PC-3 (cell line): ENCODE data around the gene MPV17L2. TPM values are rescaled to one million over a fixed set of nuclear protein-coding genes. Genes with fewer than 3 reads are reported as not detected.

Experiments used
- ATAC-seq: fragments of 200-7000 bp; cut with Tn5 transposase; 2 replicates; pipeline ENCODE4 v1.9.1; 2020; ENCODE audit warnings: mild to moderate bottlenecking, moderate library complexity
- BruUV-seq: library from RNA; stranded (reverse); fragments of 400-500 nt; replicated peaks from 2 replicates; lab custom pipeline; 2021; lab: Mats Ljungman, UMichigan
- CTCF ChIA-PET: fragments of 300-600 bp; sonication (Branson Sonifier 250); formaldehyde crosslinking; loops from one replicate; lab custom pipeline; 2022; ENCODE audit warnings: antibody characterized with exemption; lab: Charles Lee
- POLR2A ChIA-PET: fragments of 300-600 bp; sonication (Branson Sonifier 250); formaldehyde crosslinking; loops from one replicate; lab custom pipeline; 2022; ENCODE audit warnings: antibody characterized with exemption; ENCODE audit not compliant: unreplicated experiment; lab: Charles Lee
- DNase-seq: peaks from one replicate; pipeline ENCODE4 v3.0.0-alpha.2; 2015
- H2AFZ ChIP-seq: fragments of 300-600 bp; sonication (generic); 2 replicates; pipeline ENCODE4 v1.6.0; 2016; ENCODE audit warnings: antibody characterized with exemption, low read length
- H3F3A ChIP-seq: fragments of 300-600 bp; sonication (generic); one replicate; pipeline ENCODE4 v1.6.0; 2017; ENCODE audit warnings: antibody characterized with exemption, low read length, control low read depth, mild to moderate bottlenecking; ENCODE audit not compliant: unreplicated experiment
- H3K27ac ChIP-seq: fragments of 300-600 bp; sonication (generic); 2 replicates; pipeline ENCODE4 v1.5.1; 2016; ENCODE audit warnings: mild to moderate bottlenecking, low read length
- H3K27me3 ChIP-seq: fragments of 300-600 bp; sonication (generic); 2 replicates; pipeline ENCODE4 v1.6.1; 2016; ENCODE audit warnings: low read length, mixed read lengths
- H3K36me3 ChIP-seq: fragments of 300-600 bp; sonication (generic); 2 replicates; pipeline ENCODE4 v1.6.1; 2016; ENCODE audit warnings: low read depth, mixed run types, low read length, mixed read lengths
- H3K4me1 ChIP-seq: fragments of 300-600 bp; sonication (generic); 2 replicates; pipeline ENCODE4 v1.5.1; 2016; ENCODE audit warnings: low read length; ENCODE audit not compliant: insufficient read depth
- H3K4me2 ChIP-seq: fragments of 300-600 bp; sonication (generic); 2 replicates; pipeline ENCODE4 v1.6.0; 2016; ENCODE audit warnings: low read length
- H3K4me3 ChIP-seq: fragments of 300-600 bp; sonication (generic); 2 replicates; pipeline ENCODE4 v1.5.1; 2016; ENCODE audit warnings: mild to moderate bottlenecking, low read length, mixed read lengths
- H3K79me2 ChIP-seq: fragments of 300-600 bp; sonication (generic); 2 replicates; pipeline ENCODE4 v1.6.1; 2017; ENCODE audit warnings: low read length, mixed read lengths
- H3K9ac ChIP-seq: fragments of 300-600 bp; sonication (generic); 2 replicates; pipeline ENCODE4 v1.6.0; 2016; ENCODE audit warnings: mild to moderate bottlenecking, low read length
- H3K9me2 ChIP-seq: fragments of 300-600 bp; sonication (generic); replicated peaks from 2 replicates; pipeline ENCODE4 v1.6.1; 2016; ENCODE audit warnings: mixed run types, low read length, mixed read lengths
- H3K9me3 ChIP-seq: fragments of 300-600 bp; sonication (generic); 2 replicates; pipeline ENCODE4 v1.6.1; 2016; ENCODE audit warnings: low read length, mixed read lengths
- H4K20me1 ChIP-seq: fragments of 300-600 bp; sonication (generic); 2 replicates; pipeline ENCODE4 v1.6.1; 2016; ENCODE audit warnings: low read length, mixed read lengths
- EZH2 ChIP-seq: fragments of 300-600 bp; sonication (generic); IDR thresholded peaks from one replicate; pipeline ENCODE4 v1.6.1; 2017; ENCODE audit warnings: antibody characterized with exemption, mild to moderate bottlenecking, low read length; ENCODE audit not compliant: unreplicated experiment
- EZH2phosphoT487 ChIP-seq: fragments of 300-600 bp; sonication (generic); IDR thresholded peaks from 2 replicates; pipeline ENCODE4 v1.6.1; 2018; ENCODE audit warnings: mild to moderate bottlenecking, antibody characterized with exemption, low read length, borderline replicate concordance
- intact Hi-C: fragments of 100-400 bp; cut with micrococcal nuclease; formaldehyde crosslinking; loops from 2 replicates; pipeline ENCODE4 v1.9.0; 2023
- total RNA-seq: library from RNA; depleted of rRNA; stranded (reverse); fragments of >200 nt; gene quantifications from 2 replicates; pipeline ENCODE4 v1.2.3, GENCODE V29; 2014
- TF ChIP-seq, protein P1 (sequence below): fragments of 300-600 bp; sonication (generic); conservative IDR thresholded peaks from 2 replicates; pipeline ENCODE4 v1.5.1; 2017; ENCODE audit warnings: antibody characterized with exemption, low read depth, mild to moderate bottlenecking, low read length

Gene MPV17L2
- total RNA-seq, 1 experiment from 2014 or later = 34.2 TPM

DNA sequence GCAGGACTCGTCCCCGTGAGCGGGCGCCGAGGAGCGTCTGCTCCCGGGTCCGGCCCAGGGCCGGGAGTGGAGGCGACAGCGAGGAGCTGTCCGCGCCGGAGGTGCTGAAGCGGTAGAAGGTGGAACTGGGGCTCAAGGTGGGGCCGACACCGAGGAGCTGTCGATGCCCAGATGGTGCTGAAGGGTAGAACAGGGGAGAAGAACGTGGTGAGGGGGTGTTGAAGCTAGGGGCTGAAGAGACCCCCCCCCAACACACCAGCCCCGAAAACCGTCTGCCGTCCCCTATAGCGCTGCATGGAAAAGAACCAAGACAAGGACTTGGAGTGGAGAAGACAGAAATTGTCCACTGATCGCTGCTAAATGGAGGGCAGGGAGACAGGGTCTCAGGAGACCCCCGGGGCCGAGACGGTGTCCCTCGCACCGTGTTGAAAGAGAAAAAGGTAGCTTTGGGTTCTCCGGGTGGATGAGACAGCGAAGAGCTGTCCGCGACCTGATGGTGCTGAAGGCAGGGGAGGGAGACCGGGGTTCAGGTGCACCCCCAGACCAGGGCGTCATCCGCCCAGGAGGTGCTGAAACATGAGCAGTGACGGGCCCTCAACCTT, 40.3 kb downstream of the MPV17L2 start:
- H3K36me3 ChIP-seq = no peaks in the 10 kb centered on the region
- no peak overlapping the region for H3K4me3 ChIP-seq
- intact Hi-C loops = no loop called here
- peak; percentile 69 for DNase-seq
- H3K4me1 ChIP-seq = no peaks in the 10 kb centered on the region
- TF ChIP-seq EZH2phosphoT487 (no peak), EZH2 (no peak)
- TF ChIP-seq, protein P1, sequence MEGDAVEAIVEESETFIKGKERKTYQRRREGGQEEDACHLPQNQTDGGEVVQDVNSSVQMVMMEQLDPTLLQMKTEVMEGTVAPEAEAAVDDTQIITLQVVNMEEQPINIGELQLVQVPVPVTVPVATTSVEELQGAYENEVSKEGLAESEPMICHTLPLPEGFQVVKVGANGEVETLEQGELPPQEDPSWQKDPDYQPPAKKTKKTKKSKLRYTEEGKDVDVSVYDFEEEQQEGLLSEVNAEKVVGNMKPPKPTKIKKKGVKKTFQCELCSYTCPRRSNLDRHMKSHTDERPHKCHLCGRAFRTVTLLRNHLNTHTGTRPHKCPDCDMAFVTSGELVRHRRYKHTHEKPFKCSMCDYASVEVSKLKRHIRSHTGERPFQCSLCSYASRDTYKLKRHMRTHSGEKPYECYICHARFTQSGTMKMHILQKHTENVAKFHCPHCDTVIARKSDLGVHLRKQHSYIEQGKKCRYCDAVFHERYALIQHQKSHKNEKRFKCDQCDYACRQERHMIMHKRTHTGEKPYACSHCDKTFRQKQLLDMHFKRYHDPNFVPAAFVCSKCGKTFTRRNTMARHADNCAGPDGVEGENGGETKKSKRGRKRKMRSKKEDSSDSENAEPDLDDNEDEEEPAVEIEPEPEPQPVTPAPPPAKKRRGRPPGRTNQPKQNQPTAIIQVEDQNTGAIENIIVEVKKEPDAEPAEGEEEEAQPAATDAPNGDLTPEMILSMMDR = no peak
- no peaks in the 10 kb centered on the region for H3K79me2 ChIP-seq
- no peaks in the 10 kb centered on the region for H3K27me3 ChIP-seq
- H2AFZ ChIP-seq = no peak overlapping the region
- ATAC-seq = peak; percentile 85
- no peaks in the 10 kb centered on the region for H3F3A ChIP-seq
- H3K4me2 ChIP-seq = peak overlapping the region; percentile 66
- H4K20me1 ChIP-seq = no peaks in the 10 kb centered on the region
- ChIA-PET POLR2A (interaction anchor here (0.6 kb wide), 1 partner anchor 40 kb away, joined by 4 read pairs; no protein-coding TSS in a partner anchor), CTCF (interaction anchor here (0.5 kb wide), 1 partner anchor 13 kb away, joined by 3 read pairs; no protein-coding TSS in a partner anchor)
- H3K9me3 ChIP-seq = no peaks in the 10 kb centered on the region
- H3K9me2 ChIP-seq = no peaks in the 10 kb centered on the region
- no peak overlapping the region for H3K9ac ChIP-seq
- H3K27ac ChIP-seq = no peak overlapping the region
- no TSS peak for BruUV-seq

DNA sequence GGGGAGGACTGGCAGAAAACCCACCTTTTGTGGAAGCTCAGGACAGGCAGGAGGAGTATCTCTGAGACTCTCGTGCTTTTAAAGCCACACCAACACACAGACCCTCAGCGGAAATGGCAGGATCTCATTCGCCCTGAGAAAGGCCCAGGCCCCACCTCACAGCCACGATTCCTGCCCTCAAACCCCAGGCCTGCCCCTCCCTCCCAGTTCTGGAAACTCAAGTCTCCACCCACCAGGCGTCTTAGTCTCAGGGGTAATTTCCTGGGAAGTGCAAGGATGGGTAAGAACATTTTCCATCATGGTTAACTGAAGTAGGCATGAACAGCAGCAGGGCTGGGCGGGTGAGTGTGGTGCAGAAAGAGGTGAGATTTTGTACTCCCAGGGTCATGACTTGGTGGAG, 41.2 kb downstream of the MPV17L2 start:
- POLR2A ChIA-PET = no interaction called here
- no TSS peak for BruUV-seq
- no peak for ATAC-seq

More for the DNA sequence above, 41.2 kb downstream of the MPV17L2 start:
- H3K4me3 ChIP-seq = no peak overlapping the region
- H3K9ac ChIP-seq = no peak overlapping the region
- H3F3A ChIP-seq = no peaks in the 10 kb centered on the region
- no peak overlapping the region for H3K4me2 ChIP-seq
- H3K79me2 ChIP-seq = no peaks in the 10 kb centered on the region
- TF ChIP-seq EZH2 = no peak
- TF ChIP-seq, protein P1 = no peak
- TF ChIP-seq EZH2phosphoT487 = no peak
- no peaks in the 10 kb centered on the region for H3K9me3 ChIP-seq
- H4K20me1 ChIP-seq = no peaks in the 10 kb centered on the region
- no peak overlapping the region for H3K27ac ChIP-seq
- H2AFZ ChIP-seq = no peak overlapping the region
- H3K4me1 ChIP-seq = no peaks in the 10 kb centered on the region
- no peaks in the 10 kb centered on the region for H3K27me3 ChIP-seq
- no peaks in the 10 kb centered on the region for H3K36me3 ChIP-seq
- intact Hi-C loops = no loop called here
- H3K9me2 ChIP-seq = no peaks in the 10 kb centered on the region
- CTCF ChIA-PET = no interaction called here
- no peak for DNase-seq
